ENCODE data around the gene PAGE2.

DNA sequence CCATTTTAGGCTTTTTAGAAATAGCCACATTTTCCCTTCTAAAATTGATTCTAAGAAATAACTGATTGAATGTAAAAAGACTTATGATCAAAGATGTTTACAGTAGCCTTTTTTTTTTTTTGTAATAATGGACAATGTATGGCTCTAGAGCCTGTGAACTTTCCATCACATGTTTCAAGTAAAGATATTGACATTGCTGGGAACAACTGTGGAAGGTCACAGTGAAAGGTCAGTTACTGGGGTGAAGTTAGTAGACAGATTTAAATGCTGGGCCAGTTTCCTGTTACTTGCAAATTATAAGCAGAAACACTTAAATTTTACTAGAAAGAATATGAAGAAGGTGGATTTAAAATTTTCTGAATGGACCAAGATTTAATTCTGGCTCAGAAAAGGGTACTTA lies 18.4 kb downstream of the PAGE2 start:
- no peak for TF ChIP-seq POLR2A (IDR thresholded peaks at IDR 0.05)
- TF ChIP-seq, protein P1, sequence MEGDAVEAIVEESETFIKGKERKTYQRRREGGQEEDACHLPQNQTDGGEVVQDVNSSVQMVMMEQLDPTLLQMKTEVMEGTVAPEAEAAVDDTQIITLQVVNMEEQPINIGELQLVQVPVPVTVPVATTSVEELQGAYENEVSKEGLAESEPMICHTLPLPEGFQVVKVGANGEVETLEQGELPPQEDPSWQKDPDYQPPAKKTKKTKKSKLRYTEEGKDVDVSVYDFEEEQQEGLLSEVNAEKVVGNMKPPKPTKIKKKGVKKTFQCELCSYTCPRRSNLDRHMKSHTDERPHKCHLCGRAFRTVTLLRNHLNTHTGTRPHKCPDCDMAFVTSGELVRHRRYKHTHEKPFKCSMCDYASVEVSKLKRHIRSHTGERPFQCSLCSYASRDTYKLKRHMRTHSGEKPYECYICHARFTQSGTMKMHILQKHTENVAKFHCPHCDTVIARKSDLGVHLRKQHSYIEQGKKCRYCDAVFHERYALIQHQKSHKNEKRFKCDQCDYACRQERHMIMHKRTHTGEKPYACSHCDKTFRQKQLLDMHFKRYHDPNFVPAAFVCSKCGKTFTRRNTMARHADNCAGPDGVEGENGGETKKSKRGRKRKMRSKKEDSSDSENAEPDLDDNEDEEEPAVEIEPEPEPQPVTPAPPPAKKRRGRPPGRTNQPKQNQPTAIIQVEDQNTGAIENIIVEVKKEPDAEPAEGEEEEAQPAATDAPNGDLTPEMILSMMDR (IDR thresholded peaks at IDR 0.05): no peak
